IPS DF 4.7 (cell line): ENCODE data around the gene TWF1.
"Not testable (repeated sequence)": the region's sequence is repeated elsewhere in the genome, so short reads cannot be mapped to it uniquely, and the experiment has no call there.

Experiments used
- DNase-seq: peaks from one replicate; pipeline ENCODE4 v3.0.0-alpha.2; 2013; ENCODE audit warnings: low spot score; ENCODE audit errors: extremely low read depth

Gene TWF1

GRCh38 chr12:43805149-43805859 lies 813 bp downstream of the TWF1 start:
- DNase-seq, result no peak

- DNase-seq, result no peak
These were observed 8.4 kb downstream of the TWF1 start for GRCh38 chr12:43797561-43798217.

GRCh38 chr12:43795716-43796280 lies 10.3 kb downstream of the TWF1 start:
- no peak for DNase-seq

GRCh38 chr12:43789941-43790340 lies 16.2 kb downstream of the TWF1 start:
- no peak for DNase-seq

GRCh38 chr12:43786899-43787693 lies 19.0 kb downstream of the TWF1 start:
- DNase-seq, result no peak

GRCh38 chr12:43776498-43776897 lies 29.6 kb downstream of the TWF1 start:
- DNase-seq, result no peak

GRCh38 chr12:43766291-43766690 lies 39.8 kb downstream of the TWF1 start:
- no peak for DNase-seq

GRCh38 chr12:43764528-43764927 lies 41.6 kb downstream of the TWF1 start:
- DNase-seq, result no peak

- DNase-seq, result no peak
These were observed 42.3 kb downstream of the TWF1 start for GRCh38 chr12:43763769-43764168.

GRCh38 chr12:43762596-43762995 lies 43.5 kb downstream of the TWF1 start:
- DNase-seq, result no peak

- no peak for DNase-seq
These were observed 44.6 kb downstream of the TWF1 start for GRCh38 chr12:43761500-43761899.

- DNase-seq, result no peak
These were observed 45.7 kb downstream of the TWF1 start for GRCh38 chr12:43760396-43760795.

GRCh38 chr12:43758728-43759563 lies 47.2 kb downstream of the TWF1 start, which contains the start of the genes IRAK4 and PUS7L:
Gene IRAK4 (plus strand): TSS chr12:43758951. CDS start chr12:43768112, 9,161 bp downstream.
Gene PUS7L (minus strand): TSS chr12:43758790. CDS start chr12:43755245, 3,545 bp downstream.
- DNase-seq, result peak; percentile 91

- no peak for DNase-seq
These were observed 47.8 kb downstream of the TWF1 start for GRCh38 chr12:43758247-43758727.

GRCh38 chr12:43754015-43754414 lies 52.1 kb downstream of the TWF1 start:
- no peak for DNase-seq

GRCh38 chr12:43751360-43751759 lies 54.8 kb downstream of the TWF1 start:
- DNase-seq, result not testable (repeated sequence)

- DNase-seq, result no peak
These were observed 55.3 kb downstream of the TWF1 start for GRCh38 chr12:43750814-43751213.

GRCh38 chr12:43749016-43749415 lies 57.1 kb downstream of the TWF1 start:
- no peak for DNase-seq

- no peak for DNase-seq
These were observed 61.3 kb downstream of the TWF1 start for GRCh38 chr12:43744826-43745225.
